SH-SY5Y (cell line): ENCODE results near the gene AKR1A1.

Experiments used
- GATA2 ChIP-seq: IDR thresholded peaks from 2 replicates; pipeline ENCODE4 v1.6.1; 2011; ENCODE audit warnings: mild to moderate bottlenecking, low read depth, low read length
- GATA3 ChIP-seq: IDR thresholded peaks from 2 replicates; pipeline ENCODE4 v1.6.1; 2011; ENCODE audit warnings: low read depth, mild to moderate bottlenecking, low read length, moderate library complexity

DNA sequence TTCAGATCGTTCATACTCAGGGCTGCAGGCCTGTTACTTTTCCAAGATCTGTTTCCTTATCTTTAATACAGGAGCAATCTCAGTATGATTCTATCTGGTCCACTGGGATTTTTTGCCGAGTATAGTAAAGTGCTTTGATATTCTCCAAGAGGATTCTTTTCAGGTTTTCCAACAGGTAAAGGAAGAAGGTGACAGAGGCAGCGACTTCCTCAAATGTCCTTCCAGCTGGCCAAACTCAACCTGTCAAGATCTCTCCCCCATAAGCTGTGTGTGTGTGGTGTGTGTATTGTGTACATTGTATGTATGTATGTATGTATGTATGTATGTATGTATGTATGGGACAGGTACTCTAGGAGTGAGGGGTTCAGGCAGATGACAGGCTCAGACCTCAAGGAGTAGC, 1.1 kb downstream of the AKR1A1 start:
- no peak for TF ChIP-seq GATA3
- TF ChIP-seq GATA2 = no peak
